DND-41 (cell line): ENCODE results near the gene ATG2A.

Experiments
- EZH2 ChIP-seq: IDR thresholded peaks from 3 replicates; pipeline ENCODE4 v1.6.1; 2012; ENCODE audit warnings: borderline replicate concordance, low read depth, mild to moderate bottlenecking, moderate library complexity, low read length, inconsistent platforms; ENCODE audit not compliant: severe bottlenecking
- TF ChIP-seq, protein P1 (sequence below): IDR thresholded peaks from 2 replicates; pipeline ENCODE4 v1.5.1; 2012; ENCODE audit warnings: borderline replicate concordance, low read length, moderate library complexity, mild to moderate bottlenecking; ENCODE audit not compliant: poor library complexity, severe bottlenecking; ENCODE audit errors: extremely low read depth

DNA sequence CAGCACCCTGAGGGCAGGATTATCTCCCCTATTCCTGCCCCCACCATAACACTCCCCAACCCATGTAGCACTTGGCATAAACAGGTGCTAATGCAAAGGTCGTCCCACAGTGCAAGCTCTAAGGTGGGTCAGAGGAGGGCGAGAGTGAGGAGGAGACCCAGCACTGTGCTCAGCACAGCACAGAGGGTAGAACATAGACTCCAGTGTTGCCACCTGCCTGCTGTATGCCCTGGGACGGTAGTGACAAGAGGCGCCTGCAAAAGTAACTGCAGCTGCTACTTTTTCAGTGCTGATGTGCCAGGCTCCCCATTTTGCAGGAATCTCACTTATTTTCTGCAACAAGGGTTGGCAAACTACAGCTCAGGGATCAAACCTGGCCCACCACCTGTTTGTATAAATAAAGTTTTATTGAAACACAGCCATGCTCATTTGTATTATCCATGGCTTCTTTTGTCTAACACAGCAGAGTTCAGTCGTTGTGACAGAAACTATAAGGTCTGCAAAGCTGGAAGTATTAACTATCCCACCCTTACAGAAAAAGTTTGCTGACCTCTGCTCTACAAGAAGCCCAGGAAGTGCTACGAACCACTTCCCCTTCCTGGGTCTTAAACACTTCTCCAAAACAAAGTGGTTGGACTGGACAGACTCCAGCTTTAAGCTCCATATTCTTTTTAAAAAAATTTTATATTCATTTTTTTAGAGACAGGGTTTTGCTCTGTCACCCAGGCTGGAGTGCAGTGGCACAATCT is 55.6 kb downstream of the ATG2A start:
- TF ChIP-seq, protein P1, sequence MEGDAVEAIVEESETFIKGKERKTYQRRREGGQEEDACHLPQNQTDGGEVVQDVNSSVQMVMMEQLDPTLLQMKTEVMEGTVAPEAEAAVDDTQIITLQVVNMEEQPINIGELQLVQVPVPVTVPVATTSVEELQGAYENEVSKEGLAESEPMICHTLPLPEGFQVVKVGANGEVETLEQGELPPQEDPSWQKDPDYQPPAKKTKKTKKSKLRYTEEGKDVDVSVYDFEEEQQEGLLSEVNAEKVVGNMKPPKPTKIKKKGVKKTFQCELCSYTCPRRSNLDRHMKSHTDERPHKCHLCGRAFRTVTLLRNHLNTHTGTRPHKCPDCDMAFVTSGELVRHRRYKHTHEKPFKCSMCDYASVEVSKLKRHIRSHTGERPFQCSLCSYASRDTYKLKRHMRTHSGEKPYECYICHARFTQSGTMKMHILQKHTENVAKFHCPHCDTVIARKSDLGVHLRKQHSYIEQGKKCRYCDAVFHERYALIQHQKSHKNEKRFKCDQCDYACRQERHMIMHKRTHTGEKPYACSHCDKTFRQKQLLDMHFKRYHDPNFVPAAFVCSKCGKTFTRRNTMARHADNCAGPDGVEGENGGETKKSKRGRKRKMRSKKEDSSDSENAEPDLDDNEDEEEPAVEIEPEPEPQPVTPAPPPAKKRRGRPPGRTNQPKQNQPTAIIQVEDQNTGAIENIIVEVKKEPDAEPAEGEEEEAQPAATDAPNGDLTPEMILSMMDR = no peak
- TF ChIP-seq EZH2 = no peak
